Astrocyte (in vitro differentiated cells and primary cell): ENCODE data around the gene CYTH4. TPM values are rescaled to one million over a fixed set of nuclear protein-coding genes. Genes with fewer than 3 reads are reported as not detected.
A peak's percentile ranks its signal among the peaks of the same experiment; 100 is the strongest.

Source experiments
- DNase-seq: peaks from one replicate; pipeline ENCODE4 v3.0.0-alpha.2; 2010; ENCODE audit warnings: low read depth
- FAIRE-seq: peaks from 2 replicates; lab custom pipeline; 2011; peaks lifted over from hg19 to GRCh38; lab: Jason Lieb, UNC
- H2AFZ ChIP-seq: 2 replicates; pipeline ENCODE4 v1.6.0; 2012; ENCODE audit warnings: low read depth, low read length, inconsistent platforms
- H3K27ac ChIP-seq: 2 replicates; pipeline ENCODE4 v1.5.1; 2011; ENCODE audit warnings: low read depth, low read length, inconsistent platforms
- H3K27me3 ChIP-seq: 2 replicates; pipeline ENCODE4 v1.6.0; 2011; ENCODE audit warnings: low read length, inconsistent platforms; ENCODE audit not compliant: insufficient read depth
- H3K36me3 ChIP-seq: 2 replicates; pipeline ENCODE4 v1.5.1; 2011; ENCODE audit warnings: low read length, inconsistent platforms; ENCODE audit not compliant: insufficient read depth
- H3K4me1 ChIP-seq: 2 replicates; pipeline ENCODE4 v1.5.1; 2011; ENCODE audit warnings: low read length, inconsistent platforms; ENCODE audit not compliant: insufficient read depth
- H3K4me2 ChIP-seq: 2 replicates; pipeline ENCODE4 v1.6.0; 2012; ENCODE audit warnings: low read length, inconsistent platforms
- H3K4me3 ChIP-seq: 2 replicates; pipeline ENCODE4 v1.5.1; 2011; ENCODE audit warnings: low read depth, mild to moderate bottlenecking, low read length, inconsistent platforms; ENCODE audit not compliant: insufficient read depth
- H3K79me2 ChIP-seq: 2 replicates; pipeline ENCODE4 v1.6.0; 2012; ENCODE audit warnings: mild to moderate bottlenecking, low read length, inconsistent platforms; ENCODE audit not compliant: insufficient read depth
- H3K9ac ChIP-seq: 2 replicates; pipeline ENCODE4 v1.6.0; 2012; ENCODE audit warnings: mild to moderate bottlenecking, low read length, inconsistent platforms
- H3K9me3 ChIP-seq: 2 replicates; pipeline ENCODE4 v1.5.1; 2012; ENCODE audit warnings: low read depth, mild to moderate bottlenecking, low read length, inconsistent platforms; ENCODE audit not compliant: insufficient read depth
- H4K20me1 ChIP-seq: 2 replicates; pipeline ENCODE4 v1.6.0; 2012; ENCODE audit warnings: low read length, inconsistent platforms; ENCODE audit not compliant: insufficient read depth
- H3K27ac Mint-ChIP-seq: one replicate; pipeline ENCODE4 v1.8.0; 2021; ENCODE audit warnings: mild to moderate bottlenecking, mixed read lengths; ENCODE audit not compliant: unreplicated experiment
- H3K27me3 Mint-ChIP-seq: one replicate; pipeline ENCODE4 v1.8.0; 2021; ENCODE audit warnings: low read depth, mixed read lengths; ENCODE audit not compliant: unreplicated experiment
- H3K36me3 Mint-ChIP-seq: one replicate; pipeline ENCODE4 v1.8.0; 2021; ENCODE audit warnings: low read depth, mixed read lengths; ENCODE audit not compliant: unreplicated experiment
- H3K4me1 Mint-ChIP-seq: one replicate; pipeline ENCODE4 v1.8.0; 2021; ENCODE audit warnings: low read depth, mixed read lengths; ENCODE audit not compliant: unreplicated experiment
- H3K4me3 Mint-ChIP-seq: one replicate; pipeline ENCODE4 v1.8.0; 2021; ENCODE audit warnings: mild to moderate bottlenecking, moderate library complexity, mixed read lengths; ENCODE audit not compliant: unreplicated experiment
- H3K9me3 Mint-ChIP-seq: one replicate; pipeline ENCODE4 v1.8.0; 2021; ENCODE audit warnings: mild to moderate bottlenecking, mixed read lengths; ENCODE audit not compliant: unreplicated experiment
- EZH2 ChIP-seq: IDR thresholded peaks from 2 replicates; pipeline ENCODE4 v1.6.1; 2012; ENCODE audit warnings: mild to moderate bottlenecking, low read length, inconsistent platforms; ENCODE audit not compliant: insufficient read depth
- total RNA-seq: library from RNA; stranded (reverse); gene quantifications from 2 replicates; pipeline ENCODE4 v1.2.1, GENCODE V29; 2021
- TF ChIP-seq, protein P1 (sequence below): IDR thresholded peaks from 2 replicates; pipeline ENCODE4 v1.5.1; 2011; ENCODE audit warnings: low read depth, mild to moderate bottlenecking, inconsistent platforms, low read length, moderate library complexity; ENCODE audit not compliant: insufficient read depth

CYTH4 gene
- total RNA-seq, 1 donor from 2014 or later = not detected

DNA sequence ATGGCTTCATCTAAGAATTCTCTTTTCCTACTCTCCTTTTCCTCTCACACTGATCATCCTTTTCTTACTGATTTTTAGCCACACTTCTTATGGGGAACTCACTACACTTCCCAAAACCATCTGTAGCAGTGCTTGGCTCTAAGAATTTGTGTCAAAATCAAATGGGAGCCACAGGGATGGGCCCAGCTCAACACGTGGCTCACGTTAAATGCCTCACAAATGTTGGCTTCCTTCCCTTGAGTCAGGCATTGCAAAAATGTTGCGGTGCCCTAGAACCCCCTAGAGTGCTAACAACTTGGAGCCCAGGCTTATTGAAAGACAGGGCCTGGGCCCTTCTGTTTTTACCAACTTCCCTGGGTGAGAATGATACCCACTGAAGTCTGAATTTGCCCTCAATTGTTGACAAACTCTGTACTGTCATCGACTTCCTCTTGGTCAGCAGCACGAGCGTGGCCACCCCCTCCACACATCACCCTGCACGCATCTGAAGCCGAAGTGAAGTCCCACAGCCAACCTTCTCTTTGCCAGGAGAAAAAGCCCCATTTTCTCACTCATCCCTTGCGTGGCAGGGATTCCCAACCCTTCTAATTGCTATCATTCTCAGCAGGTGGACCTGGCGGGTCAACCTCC is 75.3 kb downstream of the CYTH4 start:
- Histone ChIP-seq H3K36me3 (no peaks in the 10 kb centered on the region), H2AFZ (no peak overlapping the region), H3K4me1 (peaks cover 16% of the 10 kb centered on the region), H3K27ac (no peak overlapping the region), H3K79me2 (no peaks in the 10 kb centered on the region), H3K9me3 (no peaks in the 10 kb centered on the region), H3K27me3 (no peaks in the 10 kb centered on the region), H4K20me1 (no peaks in the 10 kb centered on the region), H3K9ac (no peak overlapping the region), H3K4me2 (no peak overlapping the region), H3K4me3 (no peak overlapping the region)
- Mint-ChIP-seq H3K36me3 (no peaks in the 10 kb centered on the region), H3K9me3 (peaks cover 10% of the 10 kb centered on the region), H3K27me3 (peaks cover 70% of the 10 kb centered on the region), H3K4me3 (no peak overlapping the region), H3K27ac (no peak overlapping the region), H3K4me1 (no peaks in the 10 kb centered on the region)
- DNase-seq = peak; percentile 14
- TF ChIP-seq, protein P1, sequence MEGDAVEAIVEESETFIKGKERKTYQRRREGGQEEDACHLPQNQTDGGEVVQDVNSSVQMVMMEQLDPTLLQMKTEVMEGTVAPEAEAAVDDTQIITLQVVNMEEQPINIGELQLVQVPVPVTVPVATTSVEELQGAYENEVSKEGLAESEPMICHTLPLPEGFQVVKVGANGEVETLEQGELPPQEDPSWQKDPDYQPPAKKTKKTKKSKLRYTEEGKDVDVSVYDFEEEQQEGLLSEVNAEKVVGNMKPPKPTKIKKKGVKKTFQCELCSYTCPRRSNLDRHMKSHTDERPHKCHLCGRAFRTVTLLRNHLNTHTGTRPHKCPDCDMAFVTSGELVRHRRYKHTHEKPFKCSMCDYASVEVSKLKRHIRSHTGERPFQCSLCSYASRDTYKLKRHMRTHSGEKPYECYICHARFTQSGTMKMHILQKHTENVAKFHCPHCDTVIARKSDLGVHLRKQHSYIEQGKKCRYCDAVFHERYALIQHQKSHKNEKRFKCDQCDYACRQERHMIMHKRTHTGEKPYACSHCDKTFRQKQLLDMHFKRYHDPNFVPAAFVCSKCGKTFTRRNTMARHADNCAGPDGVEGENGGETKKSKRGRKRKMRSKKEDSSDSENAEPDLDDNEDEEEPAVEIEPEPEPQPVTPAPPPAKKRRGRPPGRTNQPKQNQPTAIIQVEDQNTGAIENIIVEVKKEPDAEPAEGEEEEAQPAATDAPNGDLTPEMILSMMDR = no peak
- TF ChIP-seq EZH2 = no peak
- no peak for FAIRE-seq

DNA sequence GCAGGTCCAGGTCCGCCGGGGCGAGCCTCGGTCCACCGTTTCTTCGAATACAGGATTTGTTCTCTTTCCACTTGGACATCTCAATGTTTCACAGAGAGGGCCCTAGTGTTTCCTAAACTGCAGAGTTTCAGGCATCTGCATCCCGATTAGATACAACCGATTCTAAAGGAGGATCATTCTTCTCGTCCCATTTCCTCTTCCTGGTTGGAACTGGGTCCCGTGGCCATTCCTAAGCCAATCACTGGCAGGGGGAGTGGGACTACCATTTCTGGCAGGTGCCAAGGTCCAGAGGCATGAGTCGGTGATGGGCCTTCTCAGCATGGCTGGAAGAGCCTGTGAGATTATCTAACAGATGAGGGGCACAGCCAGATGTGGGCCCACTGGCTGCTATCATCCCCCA is 76.1 kb downstream of the CYTH4 start:
- H3K4me1 ChIP-seq = peaks cover 12% of the 10 kb centered on the region
- H3K4me3 Mint-ChIP-seq = no peak overlapping the region
- H3K36me3 Mint-ChIP-seq = peaks cover 2% of the 10 kb centered on the region
- no peak for FAIRE-seq
- no peaks in the 10 kb centered on the region for H3K27me3 ChIP-seq
- no peaks in the 10 kb centered on the region for H3K79me2 ChIP-seq
- no peaks in the 10 kb centered on the region for H4K20me1 ChIP-seq
- no peaks in the 10 kb centered on the region for H3K36me3 ChIP-seq
- TF ChIP-seq, protein P1 = no peak
- TF ChIP-seq EZH2 = no peak
- no peak overlapping the region for H3K9ac ChIP-seq
- no peak overlapping the region for H3K4me3 ChIP-seq
- H3K9me3 Mint-ChIP-seq = peaks cover 10% of the 10 kb centered on the region
- no peak for DNase-seq
- no peak overlapping the region for H3K4me2 ChIP-seq
- H3K27ac Mint-ChIP-seq = no peak overlapping the region
- no peaks in the 10 kb centered on the region for H3K9me3 ChIP-seq
- peaks cover 4% of the 10 kb centered on the region for H3K4me1 Mint-ChIP-seq
- H3K27ac ChIP-seq = no peak overlapping the region
- no peak overlapping the region for H2AFZ ChIP-seq
- peaks cover 70% of the 10 kb centered on the region for H3K27me3 Mint-ChIP-seq

DNA sequence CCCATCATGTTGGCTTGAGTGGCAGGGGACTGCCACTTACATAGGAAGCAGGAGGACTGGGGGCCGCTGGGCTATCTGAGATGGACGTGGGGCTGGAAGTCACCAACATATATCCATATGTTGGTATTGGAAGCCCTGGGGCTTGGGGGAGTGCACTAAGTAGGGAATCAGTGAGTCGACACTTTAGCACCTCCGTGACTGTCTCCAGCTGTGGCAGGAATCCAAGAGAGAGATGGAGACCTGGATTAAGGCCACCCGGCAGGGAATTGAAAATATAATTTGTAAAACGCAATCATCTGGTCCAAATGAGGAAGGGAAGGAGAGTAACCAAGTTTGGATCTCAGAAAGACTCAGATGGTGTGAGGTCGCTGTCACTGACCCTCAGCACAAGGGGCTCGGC is 76.6 kb downstream of the CYTH4 start:
- Mint-ChIP-seq H3K4me3 (no peak overlapping the region), H3K27ac (no peak overlapping the region), H3K36me3 (peaks cover 2% of the 10 kb centered on the region), H3K9me3 (peaks cover 10% of the 10 kb centered on the region), H3K4me1 (peaks cover 4% of the 10 kb centered on the region), H3K27me3 (peaks cover 68% of the 10 kb centered on the region)
- H3K27ac ChIP-seq = no peak overlapping the region
- no peaks in the 10 kb centered on the region for H4K20me1 ChIP-seq
- TF ChIP-seq, protein P1 = no peak
- no peak for TF ChIP-seq EZH2
- H3K79me2 ChIP-seq = no peaks in the 10 kb centered on the region
- FAIRE-seq = no peak
- no peak overlapping the region for H2AFZ ChIP-seq
- no peak overlapping the region for H3K4me2 ChIP-seq
- H3K4me3 ChIP-seq = no peak overlapping the region
- no peaks in the 10 kb centered on the region for H3K36me3 ChIP-seq
- no peaks in the 10 kb centered on the region for H3K9me3 ChIP-seq
- H3K4me1 ChIP-seq = peaks cover 8% of the 10 kb centered on the region
- H3K27me3 ChIP-seq = peaks cover 1% of the 10 kb centered on the region
- no peak overlapping the region for H3K9ac ChIP-seq
- no peak for DNase-seq
